ENCODE results near the gene ABTB2. TPM values are rescaled to one million over a fixed set of nuclear protein-coding genes. Genes with fewer than 3 reads are reported as not detected.
A peak's percentile ranks its signal among the peaks of the same experiment; 100 is the strongest.

The ABTB2 gene
- total RNA-seq, 1 donor, result 5.1 TPM

DNA sequence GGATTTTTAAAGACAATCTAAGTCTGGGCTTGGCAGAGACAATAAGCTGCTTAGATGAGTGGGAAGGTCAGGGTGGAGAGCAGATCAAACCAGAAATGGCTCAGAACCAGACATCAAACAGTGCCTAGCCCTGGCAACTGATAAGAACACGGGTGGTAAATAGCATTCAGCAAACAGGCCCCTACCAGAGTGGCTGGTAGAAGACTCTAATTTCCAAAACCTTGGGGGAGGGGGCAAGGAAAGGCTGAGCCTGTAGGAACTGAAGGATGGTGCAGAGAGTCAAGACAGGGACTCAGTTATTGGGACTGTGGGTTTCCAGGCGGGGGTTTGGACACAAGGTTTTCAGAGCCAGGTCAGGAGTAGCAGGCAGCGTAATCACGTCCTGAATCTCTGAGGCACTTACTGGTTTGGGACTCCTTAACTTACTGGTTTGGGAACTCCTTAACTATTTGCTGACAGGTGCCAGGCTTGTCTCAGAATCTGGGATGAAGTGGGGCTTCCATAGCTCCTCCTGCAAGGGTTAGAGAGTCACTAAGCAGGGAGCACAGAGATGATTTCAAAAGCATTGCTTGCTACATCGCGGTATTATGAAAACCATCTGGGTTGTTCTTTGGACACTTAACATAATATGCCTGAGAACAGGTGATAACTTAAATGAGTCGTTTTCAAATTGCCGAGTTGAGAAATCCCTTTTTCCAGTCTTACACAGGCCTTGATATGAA lies 5.7 kb upstream of the ABTB2 start:
- DNase-seq (ENCODE audit: insufficient read length, low spot score, missing footprints), result no peak
- no peak overlapping the region for H2AFZ ChIP-seq (ENCODE audit: low read length)
- no peak overlapping the region for H3K4me3 ChIP-seq (ENCODE audit: insufficient read depth, low read length)
- H3K4me1 ChIP-seq (ENCODE audit: insufficient read depth, low read length), result peaks cover 6% of the 10 kb centered on the region
- peaks cover 29% of the 10 kb centered on the region for H3K27me3 ChIP-seq (ENCODE audit: insufficient read depth, low read length)
- H3K9me3 ChIP-seq (ENCODE audit: low read depth, low read length), result no peaks in the 10 kb centered on the region
- no peaks in the 10 kb centered on the region for H3K36me3 ChIP-seq (ENCODE audit: insufficient read depth, low read length)
- no peaks in the 10 kb centered on the region for H4K20me1 ChIP-seq (ENCODE audit: insufficient read depth, low read length)
- TF ChIP-seq, protein P1, sequence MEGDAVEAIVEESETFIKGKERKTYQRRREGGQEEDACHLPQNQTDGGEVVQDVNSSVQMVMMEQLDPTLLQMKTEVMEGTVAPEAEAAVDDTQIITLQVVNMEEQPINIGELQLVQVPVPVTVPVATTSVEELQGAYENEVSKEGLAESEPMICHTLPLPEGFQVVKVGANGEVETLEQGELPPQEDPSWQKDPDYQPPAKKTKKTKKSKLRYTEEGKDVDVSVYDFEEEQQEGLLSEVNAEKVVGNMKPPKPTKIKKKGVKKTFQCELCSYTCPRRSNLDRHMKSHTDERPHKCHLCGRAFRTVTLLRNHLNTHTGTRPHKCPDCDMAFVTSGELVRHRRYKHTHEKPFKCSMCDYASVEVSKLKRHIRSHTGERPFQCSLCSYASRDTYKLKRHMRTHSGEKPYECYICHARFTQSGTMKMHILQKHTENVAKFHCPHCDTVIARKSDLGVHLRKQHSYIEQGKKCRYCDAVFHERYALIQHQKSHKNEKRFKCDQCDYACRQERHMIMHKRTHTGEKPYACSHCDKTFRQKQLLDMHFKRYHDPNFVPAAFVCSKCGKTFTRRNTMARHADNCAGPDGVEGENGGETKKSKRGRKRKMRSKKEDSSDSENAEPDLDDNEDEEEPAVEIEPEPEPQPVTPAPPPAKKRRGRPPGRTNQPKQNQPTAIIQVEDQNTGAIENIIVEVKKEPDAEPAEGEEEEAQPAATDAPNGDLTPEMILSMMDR (IDR thresholded peaks at IDR 0.05; ENCODE audit: extremely low read depth, low read depth, low read length), result no peak
- no peak overlapping the region for H3K4me2 ChIP-seq (ENCODE audit: insufficient read depth, low read length)
- H3K79me2 ChIP-seq (ENCODE audit: insufficient read depth, low read length), result no peaks in the 10 kb centered on the region
- no peak overlapping the region for H3K27ac ChIP-seq (ENCODE audit: low read depth, low read length)

- H3K27me3 ChIP-seq (ENCODE audit: insufficient read depth, low read length), result peaks cover 29% of the 10 kb centered on the region
- no peak overlapping the region for H3K4me3 ChIP-seq (ENCODE audit: insufficient read depth, low read length)
- H3K27ac ChIP-seq (ENCODE audit: low read depth, low read length), result no peak overlapping the region
- peaks cover 10% of the 10 kb centered on the region for H3K79me2 ChIP-seq (ENCODE audit: insufficient read depth, low read length)
- TF ChIP-seq, protein P1 (IDR thresholded peaks at IDR 0.05; ENCODE audit: extremely low read depth, low read depth, low read length), result no peak
- DNase-seq (ENCODE audit: insufficient read length, low spot score, missing footprints), result no peak
- H2AFZ ChIP-seq (ENCODE audit: low read length), result no peak overlapping the region
- H3K4me2 ChIP-seq (ENCODE audit: insufficient read depth, low read length), result no peak overlapping the region
- H3K36me3 ChIP-seq (ENCODE audit: insufficient read depth, low read length), result no peaks in the 10 kb centered on the region
- H4K20me1 ChIP-seq (ENCODE audit: insufficient read depth, low read length), result peaks cover 14% of the 10 kb centered on the region
- H3K9me3 ChIP-seq (ENCODE audit: low read depth, low read length), result no peaks in the 10 kb centered on the region
- peaks cover 15% of the 10 kb centered on the region for H3K4me1 ChIP-seq (ENCODE audit: insufficient read depth, low read length)
Measured at GRCh38 chr11:34360046-34360445, 2.2 kb upstream of the ABTB2 start.

DNA sequence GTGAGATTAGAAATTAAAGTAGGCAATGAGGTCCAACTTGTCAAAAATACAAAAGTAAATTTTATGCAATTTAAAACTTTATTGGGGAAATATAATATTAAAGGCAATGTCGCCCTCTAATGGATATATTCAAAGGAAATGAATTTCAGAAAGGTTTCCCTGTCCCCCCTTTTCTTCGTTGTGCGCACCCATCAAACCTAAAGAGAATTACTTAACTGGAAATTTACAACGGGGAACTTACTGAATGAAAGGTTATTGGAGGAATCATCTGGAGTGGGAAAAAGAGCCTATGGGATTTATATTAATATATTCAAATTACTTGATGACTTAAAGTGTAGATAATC lies 1.7 kb upstream of the ABTB2 start:
- Histone ChIP-seq H3K4me1 (ENCODE audit: insufficient read depth, low read length) (peaks cover 15% of the 10 kb centered on the region), H3K9me3 (ENCODE audit: low read depth, low read length) (no peaks in the 10 kb centered on the region), H3K79me2 (ENCODE audit: insufficient read depth, low read length) (peaks cover 12% of the 10 kb centered on the region), H3K36me3 (ENCODE audit: insufficient read depth, low read length) (no peaks in the 10 kb centered on the region), H2AFZ (ENCODE audit: low read length) (peak overlapping the region; percentile 69), H3K4me2 (ENCODE audit: insufficient read depth, low read length) (peak overlapping the region; percentile 96), H3K27me3 (ENCODE audit: insufficient read depth, low read length) (peaks cover 32% of the 10 kb centered on the region), H3K27ac (ENCODE audit: low read depth, low read length) (no peak overlapping the region), H4K20me1 (ENCODE audit: insufficient read depth, low read length) (peaks cover 16% of the 10 kb centered on the region), H3K4me3 (ENCODE audit: insufficient read depth, low read length) (peak overlapping the region; percentile 71)
- DNase-seq (ENCODE audit: insufficient read length, low spot score, missing footprints), result peak; percentile 60
- TF ChIP-seq, protein P1 (IDR thresholded peaks at IDR 0.05; ENCODE audit: extremely low read depth, low read depth, low read length), result peak; percentile 47

DNA sequence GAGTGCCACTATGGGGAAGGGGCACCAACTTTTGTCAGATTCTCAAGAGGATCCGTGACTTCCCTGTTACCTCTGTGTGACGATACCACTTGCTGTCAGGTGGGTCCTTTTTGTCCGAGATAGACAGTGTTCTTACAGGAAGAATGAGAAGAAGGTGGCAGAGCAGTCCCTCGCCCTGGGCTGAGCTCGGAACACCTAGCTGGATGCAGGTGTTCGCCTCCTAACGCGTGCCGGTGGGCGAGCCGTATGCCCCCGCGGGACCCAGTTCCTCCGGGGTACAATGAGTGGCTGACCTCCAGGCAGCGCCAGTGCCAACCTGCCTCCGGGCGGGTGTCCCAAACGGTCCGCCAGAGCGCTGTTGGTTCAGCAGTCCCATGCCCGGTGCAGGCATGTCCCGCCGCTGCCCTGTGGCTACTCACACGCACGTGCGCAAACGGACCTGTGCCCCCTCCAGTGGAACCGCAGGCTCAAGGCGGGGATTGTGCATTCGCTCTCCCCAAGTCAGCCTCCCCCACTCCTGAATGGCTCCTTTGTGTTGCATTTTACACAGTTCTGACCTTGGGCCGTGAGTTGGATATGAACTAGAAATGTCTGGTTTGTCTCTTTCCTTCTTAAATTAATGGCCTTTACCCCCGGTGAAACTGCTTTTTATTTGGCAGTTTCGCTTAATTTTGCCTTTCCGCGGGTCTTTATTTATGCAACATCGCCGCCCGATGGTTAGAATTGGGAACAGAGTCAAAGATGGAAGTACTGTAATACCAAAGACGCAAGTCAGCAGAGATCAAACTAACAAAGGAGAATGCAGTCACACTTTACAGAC lies 1.1 kb upstream of the ABTB2 start:
- Histone ChIP-seq H3K36me3 (ENCODE audit: insufficient read depth, low read length) (no peaks in the 10 kb centered on the region), H3K9me3 (ENCODE audit: low read depth, low read length) (no peaks in the 10 kb centered on the region), H2AFZ (ENCODE audit: low read length) (peak overlapping the region; percentile 90), H3K4me3 (ENCODE audit: insufficient read depth, low read length) (peak overlapping the region; percentile 71), H3K79me2 (ENCODE audit: insufficient read depth, low read length) (peaks cover 12% of the 10 kb centered on the region), H3K4me2 (ENCODE audit: insufficient read depth, low read length) (peak overlapping the region; percentile 96), H3K4me1 (ENCODE audit: insufficient read depth, low read length) (peaks cover 15% of the 10 kb centered on the region), H3K27me3 (ENCODE audit: insufficient read depth, low read length) (peaks cover 30% of the 10 kb centered on the region), H3K27ac (ENCODE audit: low read depth, low read length) (no peak overlapping the region), H4K20me1 (ENCODE audit: insufficient read depth, low read length) (peaks cover 16% of the 10 kb centered on the region)
- DNase-seq (ENCODE audit: insufficient read length, low spot score, missing footprints), result peak; percentile 92
- TF ChIP-seq, protein P1 (IDR thresholded peaks at IDR 0.05; ENCODE audit: extremely low read depth, low read depth, low read length), result peak; percentile 99

Data from osteoblast (primary cell).